ENCODE measurements around the gene TTC39B.

DNA sequence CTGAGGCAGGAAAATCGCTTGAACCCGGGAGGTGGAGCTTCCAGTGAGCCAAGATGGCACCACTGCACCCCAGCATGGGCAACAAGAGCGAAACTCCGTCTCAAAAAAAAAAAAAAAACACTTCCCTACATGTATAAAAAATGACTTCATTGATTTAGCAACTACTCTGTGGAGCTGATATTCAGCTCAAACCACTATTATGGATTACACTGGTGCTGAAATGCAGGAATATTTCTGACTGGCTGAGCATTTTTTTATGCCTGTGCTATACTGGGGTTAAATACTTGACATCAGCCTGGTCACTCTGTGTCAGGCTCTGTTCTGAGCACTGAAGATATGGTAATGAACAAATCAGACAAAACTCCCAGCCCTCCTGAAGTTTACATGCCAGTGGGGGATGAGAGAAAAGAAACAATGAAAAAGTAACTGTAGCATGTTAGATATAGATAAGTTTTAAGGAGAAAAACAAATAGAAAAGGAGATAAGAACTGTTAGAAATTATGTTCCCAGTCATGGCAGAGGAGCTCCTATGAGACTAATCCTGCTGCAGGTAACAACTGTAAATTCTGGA, 22.6 kb upstream of the TTC39B start:
- TF ChIP-seq TCF12 (IDR thresholded peaks at IDR 0.05; ENCODE audit: low read depth), result no peak
- no peak for TF ChIP-seq CREB1 (IDR thresholded peaks at IDR 0.05; ENCODE audit: low read depth)
- TF ChIP-seq, protein P1, sequence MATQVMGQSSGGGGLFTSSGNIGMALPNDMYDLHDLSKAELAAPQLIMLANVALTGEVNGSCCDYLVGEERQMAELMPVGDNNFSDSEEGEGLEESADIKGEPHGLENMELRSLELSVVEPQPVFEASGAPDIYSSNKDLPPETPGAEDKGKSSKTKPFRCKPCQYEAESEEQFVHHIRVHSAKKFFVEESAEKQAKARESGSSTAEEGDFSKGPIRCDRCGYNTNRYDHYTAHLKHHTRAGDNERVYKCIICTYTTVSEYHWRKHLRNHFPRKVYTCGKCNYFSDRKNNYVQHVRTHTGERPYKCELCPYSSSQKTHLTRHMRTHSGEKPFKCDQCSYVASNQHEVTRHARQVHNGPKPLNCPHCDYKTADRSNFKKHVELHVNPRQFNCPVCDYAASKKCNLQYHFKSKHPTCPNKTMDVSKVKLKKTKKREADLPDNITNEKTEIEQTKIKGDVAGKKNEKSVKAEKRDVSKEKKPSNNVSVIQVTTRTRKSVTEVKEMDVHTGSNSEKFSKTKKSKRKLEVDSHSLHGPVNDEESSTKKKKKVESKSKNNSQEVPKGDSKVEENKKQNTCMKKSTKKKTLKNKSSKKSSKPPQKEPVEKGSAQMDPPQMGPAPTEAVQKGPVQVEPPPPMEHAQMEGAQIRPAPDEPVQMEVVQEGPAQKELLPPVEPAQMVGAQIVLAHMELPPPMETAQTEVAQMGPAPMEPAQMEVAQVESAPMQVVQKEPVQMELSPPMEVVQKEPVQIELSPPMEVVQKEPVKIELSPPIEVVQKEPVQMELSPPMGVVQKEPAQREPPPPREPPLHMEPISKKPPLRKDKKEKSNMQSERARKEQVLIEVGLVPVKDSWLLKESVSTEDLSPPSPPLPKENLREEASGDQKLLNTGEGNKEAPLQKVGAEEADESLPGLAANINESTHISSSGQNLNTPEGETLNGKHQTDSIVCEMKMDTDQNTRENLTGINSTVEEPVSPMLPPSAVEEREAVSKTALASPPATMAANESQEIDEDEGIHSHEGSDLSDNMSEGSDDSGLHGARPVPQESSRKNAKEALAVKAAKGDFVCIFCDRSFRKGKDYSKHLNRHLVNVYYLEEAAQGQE (IDR thresholded peaks at IDR 0.05; ENCODE audit: low read depth), result no peak
- TF ChIP-seq EP300 (IDR thresholded peaks at IDR 0.05; ENCODE audit: borderline replicate concordance), result no peak
- no peak for TF ChIP-seq YY1 (IDR thresholded peaks at IDR 0.05; ENCODE audit: low read depth)
- no peak for TF ChIP-seq RAD21 (IDR thresholded peaks at IDR 0.05; ENCODE audit: low read depth)
- no peak for TF ChIP-seq TEAD4 (IDR thresholded peaks at IDR 0.05)

Measured in Ishikawa (cell line).